Measurements from ENCODE around the gene PICALM.

DNA sequence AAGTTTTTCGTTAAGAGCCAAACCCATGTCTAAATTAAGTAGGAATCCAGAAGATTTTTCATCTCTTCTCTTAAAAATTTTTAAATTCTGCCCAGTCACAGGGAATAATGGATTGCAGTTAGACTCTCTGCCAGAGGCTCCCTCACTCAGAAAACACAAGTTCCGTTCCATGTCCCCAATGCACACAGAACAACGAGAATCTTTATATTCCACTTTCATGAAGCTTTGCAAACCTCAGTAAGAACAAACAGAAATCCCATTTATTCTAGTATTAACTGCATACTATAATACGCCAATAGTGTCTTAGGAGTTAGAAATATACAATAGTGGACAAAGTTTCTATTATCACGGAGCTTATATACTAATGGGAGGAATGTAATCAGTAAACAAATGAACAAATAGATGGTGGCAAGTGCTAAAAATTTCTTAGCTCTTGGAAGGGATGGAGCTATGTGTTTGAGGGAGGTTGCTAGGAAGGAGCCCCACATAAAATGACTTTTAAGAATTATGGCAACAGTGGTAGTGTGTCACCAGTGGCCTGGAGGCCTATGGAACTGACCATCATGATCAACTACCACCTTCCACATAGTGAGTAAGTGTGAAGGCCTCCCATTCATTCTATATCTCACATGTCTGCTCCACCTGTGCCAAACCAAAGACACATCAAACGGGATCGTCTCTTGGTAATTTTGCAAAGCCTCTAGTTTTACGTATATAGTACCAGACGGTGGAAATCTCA is 24.9 kb downstream of the PICALM start:
- TF ChIP-seq, protein P1, sequence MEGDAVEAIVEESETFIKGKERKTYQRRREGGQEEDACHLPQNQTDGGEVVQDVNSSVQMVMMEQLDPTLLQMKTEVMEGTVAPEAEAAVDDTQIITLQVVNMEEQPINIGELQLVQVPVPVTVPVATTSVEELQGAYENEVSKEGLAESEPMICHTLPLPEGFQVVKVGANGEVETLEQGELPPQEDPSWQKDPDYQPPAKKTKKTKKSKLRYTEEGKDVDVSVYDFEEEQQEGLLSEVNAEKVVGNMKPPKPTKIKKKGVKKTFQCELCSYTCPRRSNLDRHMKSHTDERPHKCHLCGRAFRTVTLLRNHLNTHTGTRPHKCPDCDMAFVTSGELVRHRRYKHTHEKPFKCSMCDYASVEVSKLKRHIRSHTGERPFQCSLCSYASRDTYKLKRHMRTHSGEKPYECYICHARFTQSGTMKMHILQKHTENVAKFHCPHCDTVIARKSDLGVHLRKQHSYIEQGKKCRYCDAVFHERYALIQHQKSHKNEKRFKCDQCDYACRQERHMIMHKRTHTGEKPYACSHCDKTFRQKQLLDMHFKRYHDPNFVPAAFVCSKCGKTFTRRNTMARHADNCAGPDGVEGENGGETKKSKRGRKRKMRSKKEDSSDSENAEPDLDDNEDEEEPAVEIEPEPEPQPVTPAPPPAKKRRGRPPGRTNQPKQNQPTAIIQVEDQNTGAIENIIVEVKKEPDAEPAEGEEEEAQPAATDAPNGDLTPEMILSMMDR (conservative IDR thresholded peaks at IDR 0.05; ENCODE audit: low read length) = no peak
- TF ChIP-seq EZH2phosphoT487 (IDR thresholded peaks at IDR 0.05; ENCODE audit: borderline replicate concordance) = no peak

Data from Loucy (cell line).